ENCODE measurements around the gene ZMPSTE24.
"Not testable (repeated sequence)": the region's sequence is repeated elsewhere in the genome, so short reads cannot be mapped to it uniquely, and the experiment has no call there.

The ZMPSTE24 gene

GRCh38 chr1:40318476-40318875, 60.4 kb downstream of the ZMPSTE24 start:
- no peak for DNase-seq (ENCODE audit: low spot score)
- TF ChIP-seq, protein P1, sequence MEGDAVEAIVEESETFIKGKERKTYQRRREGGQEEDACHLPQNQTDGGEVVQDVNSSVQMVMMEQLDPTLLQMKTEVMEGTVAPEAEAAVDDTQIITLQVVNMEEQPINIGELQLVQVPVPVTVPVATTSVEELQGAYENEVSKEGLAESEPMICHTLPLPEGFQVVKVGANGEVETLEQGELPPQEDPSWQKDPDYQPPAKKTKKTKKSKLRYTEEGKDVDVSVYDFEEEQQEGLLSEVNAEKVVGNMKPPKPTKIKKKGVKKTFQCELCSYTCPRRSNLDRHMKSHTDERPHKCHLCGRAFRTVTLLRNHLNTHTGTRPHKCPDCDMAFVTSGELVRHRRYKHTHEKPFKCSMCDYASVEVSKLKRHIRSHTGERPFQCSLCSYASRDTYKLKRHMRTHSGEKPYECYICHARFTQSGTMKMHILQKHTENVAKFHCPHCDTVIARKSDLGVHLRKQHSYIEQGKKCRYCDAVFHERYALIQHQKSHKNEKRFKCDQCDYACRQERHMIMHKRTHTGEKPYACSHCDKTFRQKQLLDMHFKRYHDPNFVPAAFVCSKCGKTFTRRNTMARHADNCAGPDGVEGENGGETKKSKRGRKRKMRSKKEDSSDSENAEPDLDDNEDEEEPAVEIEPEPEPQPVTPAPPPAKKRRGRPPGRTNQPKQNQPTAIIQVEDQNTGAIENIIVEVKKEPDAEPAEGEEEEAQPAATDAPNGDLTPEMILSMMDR (IDR thresholded peaks at IDR 0.05; ENCODE audit: extremely low read depth, missing control alignments), result no peak

GRCh38 chr1:40318970-40319621, 61.1 kb downstream of the ZMPSTE24 start:
- no peak for DNase-seq (ENCODE audit: low spot score)
- TF ChIP-seq, protein P1 (IDR thresholded peaks at IDR 0.05; ENCODE audit: extremely low read depth, missing control alignments), result no peak

- DNase-seq (ENCODE audit: low spot score), result not testable (repeated sequence)
Observed at GRCh38 chr1:40331403-40331802, 73.4 kb downstream of the ZMPSTE24 start.

DNA sequence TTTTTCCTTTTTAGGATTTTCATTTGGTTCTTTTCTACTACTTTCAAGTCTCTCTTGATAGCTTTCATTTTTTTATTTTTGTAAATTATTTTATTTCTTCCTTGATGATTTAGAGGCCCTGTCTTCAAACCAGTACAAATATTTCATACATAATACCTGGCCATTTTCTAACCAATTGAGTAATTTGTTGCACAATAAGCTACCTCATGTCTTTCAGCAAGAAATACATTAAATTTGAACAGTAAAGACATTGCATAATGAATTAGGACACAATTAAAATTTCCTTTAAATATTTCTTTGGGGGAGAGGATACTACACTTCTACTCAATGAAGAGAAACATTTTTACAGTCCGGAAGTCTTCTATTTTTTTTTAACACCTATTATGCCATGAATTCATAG, 74.7 kb downstream of the ZMPSTE24 start:
- no peak for DNase-seq (ENCODE audit: low spot score)
- TF ChIP-seq, protein P1 (IDR thresholded peaks at IDR 0.05; ENCODE audit: extremely low read depth, missing control alignments), result no peak

- TF ChIP-seq, protein P1 (IDR thresholded peaks at IDR 0.05; ENCODE audit: extremely low read depth, missing control alignments), result no peak
- no peak for DNase-seq (ENCODE audit: low spot score)
Observed at GRCh38 chr1:40337443-40337842, 79.4 kb downstream of the ZMPSTE24 start.

DNA sequence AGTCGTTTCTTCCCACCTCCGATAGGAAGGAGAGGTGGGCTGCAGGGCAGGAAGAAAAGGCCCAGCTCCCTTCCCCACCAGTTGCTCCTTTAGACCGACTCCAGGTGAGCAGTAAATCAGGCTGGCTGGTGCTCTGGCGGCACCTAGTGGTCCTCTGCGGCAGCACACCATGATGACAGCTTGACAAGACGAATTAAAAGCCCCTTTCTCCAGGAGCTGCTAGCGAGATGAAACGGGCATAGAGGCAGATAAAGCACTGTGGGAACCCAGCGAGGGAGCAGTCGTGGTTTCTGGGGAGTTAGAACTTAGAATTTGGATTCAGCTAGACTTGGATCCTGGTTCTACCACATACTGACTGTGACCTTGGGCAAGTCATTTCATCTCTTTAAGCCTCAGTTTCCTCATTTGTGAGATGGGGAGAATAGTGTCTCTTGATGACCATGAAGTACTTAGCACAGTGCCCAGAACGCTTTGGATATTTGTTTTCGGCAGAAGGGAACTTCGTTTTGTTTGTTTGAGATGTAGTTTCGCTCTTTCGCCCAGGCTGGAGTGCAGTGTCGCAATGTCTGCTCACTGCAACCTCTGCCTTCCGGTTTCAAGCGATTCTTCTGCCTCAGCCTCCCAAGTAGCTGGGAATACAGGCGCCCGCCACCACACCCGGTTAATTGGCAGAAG, 80.8 kb downstream of the ZMPSTE24 start:
- TF ChIP-seq, protein P1 (IDR thresholded peaks at IDR 0.05; ENCODE audit: extremely low read depth, missing control alignments), result peak; percentile 100

DNA sequence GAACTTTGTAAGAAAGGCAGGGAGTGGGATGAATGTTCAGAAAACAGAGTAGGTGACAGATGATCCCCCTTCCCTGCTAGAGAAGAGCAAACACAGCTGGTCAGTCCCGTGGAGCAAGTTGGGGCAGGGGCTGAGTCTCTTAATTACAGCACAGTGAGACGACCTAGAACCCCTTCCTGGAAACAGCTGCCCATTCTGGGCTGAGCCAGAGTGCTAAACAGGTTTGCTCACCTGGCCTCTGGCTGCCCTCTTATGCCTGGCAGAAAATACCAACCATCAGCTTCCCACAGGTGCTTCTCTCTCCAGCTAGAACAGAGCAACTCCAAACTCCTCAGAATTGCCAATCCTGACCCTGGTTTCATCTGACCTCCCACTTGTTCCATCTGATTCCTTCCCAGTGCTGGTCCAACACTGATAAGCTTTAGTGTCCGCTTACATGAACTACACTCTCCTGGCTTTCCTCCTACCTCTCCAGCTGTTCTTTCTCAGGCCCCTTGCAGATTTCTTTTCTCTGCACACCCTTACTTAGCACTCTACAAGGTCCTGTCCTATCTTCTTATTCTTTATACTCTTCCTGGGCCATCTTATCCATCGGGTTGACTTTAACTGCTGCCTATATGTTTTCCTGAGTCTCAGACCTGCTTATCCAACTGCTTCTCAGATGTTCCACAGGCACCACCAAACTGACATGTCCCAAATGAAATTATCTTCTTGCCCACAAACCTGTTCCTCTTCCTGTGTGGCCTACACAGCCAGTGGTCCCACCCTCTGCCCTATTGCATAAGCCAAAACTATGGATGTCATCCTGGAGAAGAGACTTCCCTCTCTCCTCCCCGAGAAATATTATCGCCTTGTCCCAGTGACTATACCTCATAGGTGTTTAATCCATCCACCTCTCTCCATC, 81.6 kb downstream of the ZMPSTE24 start:
- TF ChIP-seq, protein P1 (IDR thresholded peaks at IDR 0.05; ENCODE audit: extremely low read depth, missing control alignments), result no peak
- no peak for DNase-seq (ENCODE audit: low spot score)

More for the DNA sequence above, 80.8 kb downstream of the ZMPSTE24 start:
- DNase-seq (ENCODE audit: low spot score), result peak; percentile 80

Measured in GM20000 (cell line).